Subcutaneous abdominal adipose tissue (tissue), 5 donors: ENCODE results near the gene HTR1B.

ENCODE experiments used
- H3K27ac ChIP-seq: one replicate; pipeline ENCODE4 v1.7.0; 2013; ENCODE audit warnings: low read depth, mild to moderate bottlenecking, inconsistent platforms, low read length, moderate library complexity
- H3K27me3 ChIP-seq, 5 donors: one replicate each; pipeline ENCODE4 v1.7.0; 2013; ENCODE audit warnings: low read length in 5 of 5, inconsistent platforms in 1 of 5; ENCODE audit not compliant: control insufficient read depth in 5 of 5, insufficient read depth in 4 of 5
- H3K36me3 ChIP-seq, 5 donors: one replicate each; pipeline ENCODE4 v1.7.0; 2013; ENCODE audit warnings: low read length in 5 of 5; ENCODE audit not compliant: control insufficient read depth in 5 of 5, insufficient read depth in 5 of 5
- H3K4me1 ChIP-seq, 5 donors: one replicate each; pipeline ENCODE4 v1.7.0; 2013; ENCODE audit warnings: low read length in 5 of 5, mild to moderate bottlenecking in 3 of 5, moderate library complexity in 1 of 5; ENCODE audit not compliant: control insufficient read depth in 5 of 5, insufficient read depth in 5 of 5
- H3K4me3 ChIP-seq, 5 donors: one replicate each; pipeline ENCODE4 v1.7.0; 2013; ENCODE audit warnings: low read length in 5 of 5, low read depth in 1 of 5
- H3K9ac ChIP-seq, 5 donors: one replicate each; pipeline ENCODE4 v1.7.0; 2013; ENCODE audit warnings: low read length in 5 of 5, mild to moderate bottlenecking in 4 of 5, moderate library complexity in 3 of 5
- H3K9me3 ChIP-seq, 5 donors: one replicate each; pipeline ENCODE4 v1.7.0; 2013; ENCODE audit warnings: low read length in 5 of 5; ENCODE audit not compliant: control insufficient read depth in 5 of 5
- donor health status: healthy.
- donor health status: healthy.
- donor health status: healthy.
- donor health status: healthy.
- donor health status: healthy.

HTR1B gene

GRCh38 chr6:77457720-77458349 lies 5.5 kb downstream of the HTR1B start:
- Histone ChIP-seq H3K36me3 (no peaks in the 10 kb centered on the region), H3K4me3 (no peak overlapping the region), H3K9me3 (no peaks in the 10 kb centered on the region), H3K9ac (no peak overlapping the region), H3K27me3 (peaks cover 10 to 18% (median 13%) of the 10 kb centered on the region in 5 donors), H3K4me1 (peaks cover 0 to 6% (median 5%) of the 10 kb centered on the region in 5 donors), H3K27ac (no peak overlapping the region)

- Histone ChIP-seq H3K9me3 (no peaks in the 10 kb centered on the region), H3K27me3 (peaks cover 0 to 7% (median 2%) of the 10 kb centered on the region in 5 donors), H3K9ac (no peak overlapping the region), H3K4me1 (no peaks in the 10 kb centered on the region), H3K36me3 (no peaks in the 10 kb centered on the region), H3K27ac (no peak overlapping the region), H3K4me3 (no peak overlapping the region)
These were observed 6.6 kb downstream of the HTR1B start for GRCh38 chr6:77456531-77457248.

- no peak overlapping the region for H3K4me3 ChIP-seq
- H3K4me1 ChIP-seq: no peaks in the 10 kb centered on the region
- no peaks in the 10 kb centered on the region for H3K36me3 ChIP-seq
- no peak overlapping the region for H3K27ac ChIP-seq
- H3K27me3 ChIP-seq: peaks cover 0 to 2% (median 0%) of the 10 kb centered on the region in 5 donors
- H3K9ac ChIP-seq: no peak overlapping the region
- H3K9me3 ChIP-seq: no peaks in the 10 kb centered on the region
These were observed 8.0 kb downstream of the HTR1B start for GRCh38 chr6:77455271-77455670.

GRCh38 chr6:77454386-77454785 lies 8.9 kb downstream of the HTR1B start:
- Histone ChIP-seq H3K4me3 (no peak overlapping the region), H3K4me1 (no peaks in the 10 kb centered on the region), H3K9me3 (no peaks in the 10 kb centered on the region), H3K9ac (no peak overlapping the region), H3K36me3 (no peaks in the 10 kb centered on the region), H3K27me3 (no peaks in the 10 kb centered on the region), H3K27ac (no peak overlapping the region)

- H3K4me3 ChIP-seq: no peak overlapping the region
- no peaks in the 10 kb centered on the region for H3K4me1 ChIP-seq
These were observed 11.8 kb downstream of the HTR1B start for GRCh38 chr6:77451466-77451865.

GRCh38 chr6:77450924-77451323 lies 12.4 kb downstream of the HTR1B start:
- H3K27ac ChIP-seq: no peak overlapping the region
- H3K36me3 ChIP-seq: no peaks in the 10 kb centered on the region
- no peaks in the 10 kb centered on the region for H3K27me3 ChIP-seq
- no peaks in the 10 kb centered on the region for H3K9me3 ChIP-seq
- no peak overlapping the region for H3K4me3 ChIP-seq
- H3K9ac ChIP-seq: no peak overlapping the region
- H3K4me1 ChIP-seq: no peaks in the 10 kb centered on the region

More at GRCh38 chr6:77451466-77451865, 11.8 kb downstream of the HTR1B start:
- H3K9me3 ChIP-seq: no peaks in the 10 kb centered on the region
- H3K27me3 ChIP-seq: no peaks in the 10 kb centered on the region
- no peak overlapping the region for H3K9ac ChIP-seq
- no peaks in the 10 kb centered on the region for H3K36me3 ChIP-seq
- H3K27ac ChIP-seq: no peak overlapping the region

GRCh38 chr6:77448546-77448945 lies 14.7 kb downstream of the HTR1B start:
- Histone ChIP-seq H3K4me3 (no peak overlapping the region), H3K9ac (no peak overlapping the region), H3K9me3 (no peaks in the 10 kb centered on the region), H3K36me3 (no peaks in the 10 kb centered on the region), H3K27me3 (no peaks in the 10 kb centered on the region), H3K27ac (no peak overlapping the region), H3K4me1 (no peaks in the 10 kb centered on the region)

GRCh38 chr6:77447254-77447653 lies 16.0 kb downstream of the HTR1B start:
- Histone ChIP-seq H3K36me3 (no peaks in the 10 kb centered on the region), H3K9me3 (no peaks in the 10 kb centered on the region), H3K27me3 (no peaks in the 10 kb centered on the region), H3K27ac (no peak overlapping the region), H3K4me1 (no peaks in the 10 kb centered on the region), H3K4me3 (no peak overlapping the region), H3K9ac (no peak overlapping the region)

GRCh38 chr6:77446249-77446648 lies 17.0 kb downstream of the HTR1B start:
- H3K27ac ChIP-seq: no peak overlapping the region
- no peaks in the 10 kb centered on the region for H3K27me3 ChIP-seq
- H3K4me3 ChIP-seq: no peak overlapping the region
- H3K36me3 ChIP-seq: no peaks in the 10 kb centered on the region
- no peak overlapping the region for H3K9ac ChIP-seq
- no peaks in the 10 kb centered on the region for H3K9me3 ChIP-seq
- no peaks in the 10 kb centered on the region for H3K4me1 ChIP-seq

GRCh38 chr6:77445214-77445613 lies 18.1 kb downstream of the HTR1B start:
- H3K36me3 ChIP-seq: no peaks in the 10 kb centered on the region
- H3K27ac ChIP-seq: no peak overlapping the region
- no peak overlapping the region for H3K9ac ChIP-seq
- H3K9me3 ChIP-seq: no peaks in the 10 kb centered on the region
- no peak overlapping the region for H3K4me3 ChIP-seq
- no peaks in the 10 kb centered on the region for H3K4me1 ChIP-seq
- no peaks in the 10 kb centered on the region for H3K27me3 ChIP-seq
